Measurements from ENCODE around the gene SEC14L3.

- TF ChIP-seq NFYB (CRISPR knock-in tag; conservative IDR thresholded peaks at IDR 0.05; ENCODE audit: low read depth), result no peak
- no peak for TF ChIP-seq CTCF (IDR thresholded peaks at IDR 0.05)
- TF ChIP-seq ATF2 (CRISPR knock-in tag; IDR thresholded peaks at IDR 0.05; ENCODE audit: borderline replicate concordance, low read depth), result no peak
Measured at GRCh38 chr22:30421695-30422480, 49.9 kb downstream of the SEC14L3 start.

Data from WTC11 (cell line).